GM18498 (cell line): ENCODE data around the gene ABAT.

Experiments
- ATAC-seq: cut with Tn5 transposase; IDR thresholded peaks from one replicate; pipeline ENCODE4 v1.9.1; 2021; ENCODE audit warnings: mild to moderate bottlenecking, moderate library complexity; ENCODE audit not compliant: unreplicated experiment

The ABAT gene

GRCh38 chr16:8714807-8715206 lies 40.4 kb downstream of the ABAT start:
- ATAC-seq = no peak

GRCh38 chr16:8716052-8716451 lies 41.6 kb downstream of the ABAT start:
- ATAC-seq = no peak

- no peak for ATAC-seq
These were observed 42.2 kb downstream of the ABAT start for GRCh38 chr16:8716592-8716991.

GRCh38 chr16:8717469-8717868 lies 43.1 kb downstream of the ABAT start:
- ATAC-seq = no peak

GRCh38 chr16:8717892-8718415 lies 43.5 kb downstream of the ABAT start:
- ATAC-seq = no peak

GRCh38 chr16:8718851-8719680 lies 44.6 kb downstream of the ABAT start:
- ATAC-seq = no peak

- no peak for ATAC-seq
These were observed 45.9 kb downstream of the ABAT start for GRCh38 chr16:8720080-8720966.

- no peak for ATAC-seq
These were observed 46.5 kb downstream of the ABAT start for GRCh38 chr16:8720967-8721308.

GRCh38 chr16:8721336-8722024 lies 47.1 kb downstream of the ABAT start:
- no peak for ATAC-seq

- ATAC-seq = no peak
These were observed 47.6 kb downstream of the ABAT start for GRCh38 chr16:8722025-8722348.

- ATAC-seq = no peak
These were observed 51.2 kb downstream of the ABAT start for GRCh38 chr16:8725513-8726178.

GRCh38 chr16:8727131-8727806 lies 52.9 kb downstream of the ABAT start:
- ATAC-seq = no peak

- ATAC-seq = no peak
These were observed 53.6 kb downstream of the ABAT start for GRCh38 chr16:8727857-8728618.

GRCh38 chr16:8729779-8730334 lies 55.4 kb downstream of the ABAT start:
- no peak for ATAC-seq

GRCh38 chr16:8730335-8730915 lies 56.0 kb downstream of the ABAT start:
- ATAC-seq = no peak

GRCh38 chr16:8733849-8734540 lies 59.6 kb downstream of the ABAT start:
- ATAC-seq = no peak

- ATAC-seq = no peak
These were observed 61.2 kb downstream of the ABAT start for GRCh38 chr16:8735574-8735973.

- ATAC-seq = no peak
These were observed 61.8 kb downstream of the ABAT start for GRCh38 chr16:8736123-8736668.
